Ovary (tissue), 3 donors: ENCODE measurements around the gene IFIT3.
"Not testable (repeated sequence)": the region's sequence is repeated elsewhere in the genome, so short reads cannot be mapped to it uniquely, and the experiment has no call there.

Source experiments
- CTCF ChIP-seq, 3 donors: fragments of 450-650 bp in 2 of 3; fragments of 200-600 bp in 1 of 3; IDR thresholded peaks; one replicate each; pipeline versions ENCODE4 v1.5.1 to v1.8.0; 2016 to 2022; ENCODE audit warnings: antibody characterized with exemption in 3 of 3, mild to moderate bottlenecking in 1 of 3
- EP300 ChIP-seq: sonication (generic); formaldehyde crosslinking; IDR thresholded peaks from one replicate; pipeline ENCODE4 v1.6.1; 2017; ENCODE audit warnings: antibody characterized with exemption
- POLR2A ChIP-seq: fragments of 450-650 bp; IDR thresholded peaks from one replicate; pipeline ENCODE4 v1.6.1; 2017; ENCODE audit warnings: antibody characterized with exemption, mild to moderate bottlenecking, moderate library complexity
- donor health status: DM: no; HTN: no; CAD: no.

GRCh38 chr10:89331487-89332122, 3.8 kb downstream of the IFIT3 start:
- not testable (repeated sequence) for TF ChIP-seq CTCF (IDR thresholded peaks at IDR 0.05); EP300; POLR2A
